HG03159 (cell line): ENCODE results near the gene IL1RAP.
"Not testable (repeated sequence)": the region's sequence is repeated elsewhere in the genome, so short reads cannot be mapped to it uniquely, and the experiment has no call there.

Experiments used
- ATAC-seq: cut with Tn5 transposase; IDR thresholded peaks from one replicate; pipeline ENCODE4 v1.9.1; 2021; ENCODE audit warnings: mild to moderate bottlenecking, moderate library complexity; ENCODE audit not compliant: unreplicated experiment

The IL1RAP gene

DNA sequence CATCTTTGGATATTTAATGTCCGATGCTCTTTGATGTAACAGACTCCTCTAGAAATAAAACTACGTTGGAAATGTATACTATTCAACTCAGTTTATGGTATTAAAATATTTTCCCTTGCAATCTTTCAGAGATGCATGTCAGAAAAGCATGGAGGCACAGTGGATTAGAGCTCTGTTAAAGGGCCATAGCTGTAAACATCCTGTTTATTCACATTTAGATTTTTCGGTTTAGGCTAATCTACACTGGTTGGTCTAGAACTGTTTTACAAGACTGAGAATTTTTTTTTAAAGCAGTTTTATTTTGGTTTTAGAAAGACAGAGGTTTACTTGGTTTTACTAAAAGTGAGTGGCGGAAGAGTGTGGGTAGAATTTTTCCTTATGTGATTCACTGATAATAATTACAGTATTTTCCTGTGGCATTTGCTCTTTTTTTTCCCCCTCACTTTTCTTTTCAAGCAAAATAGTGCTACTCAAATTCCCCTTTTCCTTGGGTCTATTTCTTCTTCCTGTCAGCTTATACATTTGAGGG, 132.1 kb downstream of the IL1RAP start:
- ATAC-seq: no peak

DNA sequence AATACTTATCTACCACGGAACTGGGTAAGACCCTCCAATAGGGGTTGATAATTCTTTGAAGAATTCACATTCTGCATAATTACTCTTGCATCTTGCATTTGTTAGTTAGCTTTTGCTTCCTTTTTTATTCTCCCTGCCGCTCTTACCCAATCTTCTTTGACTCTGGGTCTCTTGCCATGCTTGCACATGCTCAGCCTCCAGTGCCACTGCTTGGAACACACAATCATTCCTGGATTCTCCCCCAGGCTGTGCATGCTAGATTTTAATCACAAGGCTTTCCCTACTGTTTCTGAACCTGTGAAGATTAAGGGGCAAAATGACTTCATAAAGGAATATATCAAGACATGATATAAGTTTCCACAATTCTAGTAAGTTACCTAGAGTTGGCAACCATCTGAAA, 133.1 kb downstream of the IL1RAP start:
- no peak for ATAC-seq

DNA sequence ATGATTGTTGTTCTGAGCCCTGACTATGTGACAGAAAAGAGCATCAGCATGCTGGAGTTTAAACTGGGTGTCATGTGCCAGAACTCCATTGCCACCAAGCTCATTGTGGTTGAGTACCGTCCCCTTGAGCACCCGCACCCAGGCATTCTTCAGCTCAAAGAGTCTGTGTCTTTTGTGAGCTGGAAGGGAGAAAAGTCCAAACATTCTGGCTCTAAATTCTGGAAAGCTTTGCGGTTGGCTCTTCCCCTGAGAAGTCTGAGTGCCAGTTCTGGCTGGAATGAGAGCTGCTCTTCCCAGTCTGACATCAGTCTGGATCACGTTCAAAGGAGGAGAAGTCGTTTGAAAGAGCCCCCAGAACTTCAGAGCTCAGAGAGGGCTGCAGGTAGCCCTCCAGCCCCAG, 142.0 kb downstream of the IL1RAP start:
- ATAC-seq: no peak

DNA sequence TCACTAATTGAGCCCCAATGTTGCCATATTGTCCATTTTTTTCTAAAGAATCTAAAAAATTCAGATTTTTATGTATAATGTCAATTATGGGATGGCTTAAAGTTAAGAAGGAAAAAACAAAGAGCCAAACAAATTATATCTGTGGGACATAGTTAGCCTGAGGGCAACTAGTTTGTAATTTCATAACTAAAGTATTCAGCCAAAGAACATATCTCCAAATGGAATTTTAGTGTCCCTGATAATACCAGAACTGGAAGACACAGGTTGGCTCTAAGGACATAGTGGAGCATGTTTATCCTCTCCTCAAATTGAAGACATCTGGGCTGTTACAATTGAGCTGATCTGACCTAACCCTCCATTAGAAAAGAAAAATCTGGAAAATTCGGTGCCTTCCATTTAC, 144.2 kb downstream of the IL1RAP start:
- ATAC-seq: no peak

DNA sequence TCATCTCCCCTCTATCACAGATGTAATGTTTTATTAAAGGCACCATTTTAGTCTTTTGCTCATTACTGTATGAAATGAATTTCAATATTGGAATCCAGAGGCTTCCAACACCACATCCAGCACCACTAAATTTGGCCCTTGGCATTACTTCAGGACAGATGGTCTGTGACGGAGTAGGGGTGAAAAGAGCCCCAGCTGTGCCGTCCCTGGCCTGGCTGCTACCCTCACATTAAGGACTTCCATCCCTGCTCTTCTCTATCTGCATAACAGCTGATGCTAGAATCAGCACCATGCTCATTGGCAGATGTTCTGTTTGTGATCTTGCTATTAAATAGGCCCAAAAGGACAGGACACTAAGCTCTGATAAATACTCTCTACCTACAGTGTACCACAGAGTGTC, 152.9 kb downstream of the IL1RAP start:
- no peak for ATAC-seq

DNA sequence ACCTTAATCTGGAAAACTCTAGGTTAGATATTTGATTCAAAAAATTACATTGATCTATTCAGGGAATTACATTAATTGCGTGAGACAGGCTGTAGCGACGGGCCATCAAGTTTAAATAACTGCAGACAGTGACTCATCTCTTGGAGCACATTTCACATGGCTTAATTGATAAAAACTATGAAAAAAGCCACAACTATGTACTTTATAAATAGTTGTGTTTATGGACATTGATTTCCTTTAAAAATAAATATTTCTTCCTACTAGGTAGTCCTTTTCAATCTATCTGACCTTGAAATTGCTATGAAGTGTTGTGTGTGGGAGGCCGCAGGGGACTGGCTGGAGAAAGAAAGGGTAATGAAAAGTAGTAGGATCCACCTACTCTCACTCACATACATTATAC, 157.8 kb downstream of the IL1RAP start:
- no peak for ATAC-seq

DNA sequence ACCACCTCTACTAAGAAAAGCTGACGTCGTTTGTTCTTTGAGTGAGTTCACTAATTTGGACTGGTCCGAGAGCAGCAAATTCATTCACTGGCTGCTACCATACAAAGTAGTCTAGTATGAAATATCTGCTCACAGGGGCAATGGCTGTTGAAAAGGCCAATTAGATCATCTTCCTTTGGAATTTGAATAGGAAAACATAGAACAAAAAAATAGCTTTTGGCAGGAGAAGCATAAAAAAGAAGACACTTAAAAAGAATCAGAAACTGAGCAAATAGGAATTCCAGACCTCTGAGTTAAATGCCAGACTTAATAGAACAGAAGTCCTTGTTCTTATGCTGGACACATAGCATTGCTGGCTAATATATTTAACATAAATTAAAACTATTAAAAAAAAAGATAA, 159.3 kb downstream of the IL1RAP start:
- no peak for ATAC-seq

DNA sequence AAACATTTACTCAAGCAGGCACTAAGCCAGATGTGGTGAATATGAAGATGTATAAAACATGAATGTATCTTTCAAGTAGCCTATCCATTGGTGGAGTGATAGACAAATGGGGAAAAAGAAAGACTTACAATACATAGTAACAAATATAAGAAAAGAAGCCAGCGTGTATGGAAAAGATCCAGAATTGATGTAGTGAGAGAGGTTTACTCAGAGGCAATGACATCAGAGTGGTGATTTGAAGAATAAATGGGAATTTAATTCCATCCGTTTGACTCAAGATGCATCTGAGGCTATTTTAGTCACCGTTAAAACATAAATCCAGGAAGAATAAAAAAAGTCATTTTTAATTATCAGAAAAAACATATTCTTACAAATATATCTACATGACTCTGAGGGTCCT, 162.6 kb downstream of the IL1RAP start:
- no peak for ATAC-seq

DNA sequence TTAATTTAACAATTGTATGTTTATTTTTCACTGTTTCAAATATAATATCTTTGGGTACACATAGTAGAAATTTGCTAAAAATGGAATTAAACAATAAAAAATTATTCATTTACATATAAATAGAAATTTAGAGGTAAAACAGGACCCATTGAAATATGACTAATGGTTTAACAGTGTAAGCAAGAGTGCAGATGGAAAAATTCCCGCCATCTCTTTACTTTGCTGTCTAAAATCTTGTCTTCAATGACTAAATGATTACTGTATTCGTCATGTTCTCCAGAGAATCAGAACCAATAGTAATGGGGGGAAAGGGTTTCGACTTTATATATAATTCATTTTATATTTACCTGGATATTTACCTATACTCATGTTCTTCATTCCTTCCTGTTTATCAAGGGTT, 163.1 kb downstream of the IL1RAP start:
- ATAC-seq: no peak

DNA sequence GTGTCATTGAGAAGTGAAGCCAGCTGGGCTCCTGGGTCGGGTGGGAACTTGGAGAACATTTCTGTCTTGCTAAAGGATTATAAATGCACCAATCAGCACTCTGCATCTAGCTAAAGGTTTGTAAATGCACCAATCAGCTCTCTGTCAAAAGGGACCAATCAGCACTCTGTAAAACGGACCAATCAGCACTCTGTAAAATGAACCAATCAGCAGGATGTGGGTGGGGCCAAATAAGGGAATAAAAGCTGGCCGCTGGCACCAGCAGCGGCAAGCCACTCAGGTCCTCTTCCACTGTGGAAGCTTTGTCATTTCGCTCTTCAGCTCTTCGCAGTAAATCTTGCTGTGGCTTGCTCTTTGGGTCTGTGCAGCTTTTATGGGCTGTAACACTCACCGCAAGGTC, 164.0 kb downstream of the IL1RAP start:
- not testable (repeated sequence) for ATAC-seq

DNA sequence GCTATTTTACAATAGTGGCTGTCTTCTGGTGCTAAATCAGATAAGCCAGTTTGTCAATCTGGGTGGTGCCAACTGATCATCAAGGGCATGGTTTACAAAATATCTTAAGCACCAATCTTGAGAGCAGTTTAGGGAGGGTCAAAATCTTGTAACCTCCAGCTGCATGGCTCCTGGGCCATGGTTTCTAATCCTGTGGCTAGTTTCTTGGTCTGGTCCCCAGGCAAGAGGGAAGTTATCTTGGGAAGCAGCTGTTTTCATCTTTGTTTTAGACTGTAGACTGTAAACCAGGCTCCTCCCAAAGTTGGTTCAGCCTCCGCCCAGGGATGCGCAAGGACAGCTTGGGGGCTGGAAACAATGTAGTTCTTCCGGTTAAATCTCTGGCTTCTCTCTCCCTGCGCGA, 166.8 kb downstream of the IL1RAP start:
- no peak for ATAC-seq

DNA sequence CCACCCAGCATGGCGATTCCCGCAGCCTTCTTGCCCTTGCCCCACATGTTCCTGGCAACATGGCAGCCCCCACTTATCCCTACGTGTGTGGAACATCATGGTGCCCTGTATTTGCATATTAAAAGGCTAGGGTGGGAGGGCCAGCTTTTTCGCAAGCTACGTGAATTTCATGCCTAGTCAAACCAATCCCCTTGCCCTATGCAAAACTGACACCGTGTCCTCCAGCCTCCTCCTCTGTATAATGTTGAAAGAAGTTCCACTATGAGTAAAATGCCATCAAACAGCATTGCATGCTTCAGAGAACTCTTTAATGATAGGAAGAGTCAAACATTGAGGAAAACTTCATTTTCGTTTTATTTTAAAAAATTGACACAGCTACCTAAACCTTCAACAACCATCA, 170.9 kb downstream of the IL1RAP start:
- no peak for ATAC-seq

DNA sequence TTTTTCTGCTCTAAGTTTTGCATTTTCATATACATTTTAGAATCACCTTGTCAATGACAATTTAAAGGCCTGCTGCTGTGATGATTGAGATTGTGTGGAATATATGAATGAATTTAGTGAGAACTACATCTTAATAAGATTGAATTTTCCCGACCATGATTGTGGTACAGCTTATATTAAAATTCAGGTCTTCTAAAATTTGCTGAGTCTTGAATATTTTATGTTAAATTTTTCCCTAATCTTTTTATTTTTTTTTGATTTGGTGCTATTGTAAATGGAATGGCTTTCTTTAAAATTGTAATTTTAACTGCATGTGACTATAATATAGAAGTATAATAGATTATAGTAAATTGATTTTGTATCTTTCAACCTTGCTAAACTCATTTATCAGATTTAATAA, 172.1 kb downstream of the IL1RAP start:
- no peak for ATAC-seq

DNA sequence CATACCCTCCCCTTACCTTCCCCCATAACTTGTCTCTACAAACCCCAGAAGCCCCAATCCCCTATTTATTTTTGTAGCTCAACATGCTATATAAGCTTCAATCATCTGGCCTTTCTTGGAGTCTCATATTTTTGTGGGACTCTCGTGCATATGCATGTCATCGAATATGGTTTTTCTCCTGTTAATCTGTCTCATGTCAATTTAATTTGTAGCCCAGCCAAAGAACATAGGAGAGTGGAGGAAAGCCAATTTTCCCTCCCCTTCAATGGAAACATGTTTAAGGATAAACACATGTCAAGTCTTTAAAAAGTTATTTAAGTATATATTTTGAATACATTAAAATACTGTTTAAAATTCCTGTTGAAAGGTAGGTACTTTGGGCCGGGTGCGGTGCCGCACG, 176.4 kb downstream of the IL1RAP start:
- ATAC-seq: no peak

DNA sequence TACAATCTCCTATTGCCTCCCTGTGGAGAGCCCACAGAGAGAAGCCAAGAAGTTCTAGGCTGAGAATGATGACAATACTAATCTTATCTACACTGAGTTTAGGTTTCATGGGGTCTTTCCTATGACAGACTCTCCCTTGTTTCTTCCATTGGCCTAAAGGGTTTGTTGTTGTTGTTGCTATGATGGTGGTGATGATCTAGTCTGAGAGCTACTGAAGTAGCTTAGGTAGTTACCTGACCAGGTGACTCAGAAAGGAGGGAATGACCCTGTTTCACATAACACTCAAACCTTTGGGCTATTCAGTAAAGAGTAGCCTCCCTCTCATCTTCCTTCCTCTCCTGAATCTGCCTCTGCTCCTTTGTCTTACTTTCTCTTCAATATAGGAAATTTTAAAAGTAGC, 178.4 kb downstream of the IL1RAP start:
- no peak for ATAC-seq

DNA sequence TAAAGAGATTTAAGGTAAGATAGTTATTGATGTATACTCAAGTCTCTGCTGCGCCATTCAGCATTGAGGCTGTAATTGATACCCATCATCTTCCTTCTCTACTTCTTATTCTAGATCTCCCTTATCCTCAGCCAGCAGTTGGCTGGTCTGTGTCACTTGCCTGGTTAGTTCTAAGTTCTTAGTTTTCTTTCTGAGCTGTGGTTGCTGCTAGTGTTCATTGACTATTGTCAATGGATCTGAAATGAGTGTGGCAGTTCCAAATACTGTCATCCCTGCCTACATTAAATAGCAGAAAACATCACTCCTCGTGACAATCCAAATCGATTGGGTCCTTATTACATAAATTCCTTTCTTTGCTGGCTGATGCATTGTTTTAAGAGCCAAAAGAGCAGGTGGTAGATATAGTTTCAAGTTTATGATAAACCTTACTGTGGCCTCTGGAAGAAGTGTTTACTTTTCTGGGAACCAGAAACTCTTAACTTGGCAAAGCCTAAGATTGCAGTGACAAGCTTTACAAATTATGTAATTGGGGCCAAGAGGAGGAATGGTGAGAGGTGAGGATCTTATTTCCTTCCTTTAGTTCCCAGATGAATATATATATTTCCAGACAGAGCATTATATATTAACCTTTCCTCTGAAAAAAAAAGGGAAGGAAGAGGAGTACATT, 180.6 kb downstream of the IL1RAP start:
- ATAC-seq: no peak

DNA sequence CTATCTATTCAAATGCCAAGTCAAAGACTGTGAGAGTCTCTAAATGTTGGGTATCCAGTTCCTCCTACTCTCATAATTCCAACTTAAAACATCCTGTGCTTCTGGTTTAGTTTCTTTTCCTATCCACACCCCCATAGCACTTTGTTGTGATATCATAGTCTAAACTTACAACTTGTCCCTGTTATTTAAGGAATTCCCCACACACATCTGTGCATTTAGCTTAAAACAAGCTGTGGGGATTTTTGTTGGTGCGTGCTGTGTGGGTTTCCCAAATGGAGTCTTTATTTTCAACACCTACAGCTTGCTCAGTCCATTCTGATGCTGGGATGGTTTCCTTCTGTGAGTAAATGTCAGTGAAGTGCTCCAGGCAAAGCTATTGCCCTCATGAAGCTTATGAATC, 181.3 kb downstream of the IL1RAP start:
- no peak for ATAC-seq

DNA sequence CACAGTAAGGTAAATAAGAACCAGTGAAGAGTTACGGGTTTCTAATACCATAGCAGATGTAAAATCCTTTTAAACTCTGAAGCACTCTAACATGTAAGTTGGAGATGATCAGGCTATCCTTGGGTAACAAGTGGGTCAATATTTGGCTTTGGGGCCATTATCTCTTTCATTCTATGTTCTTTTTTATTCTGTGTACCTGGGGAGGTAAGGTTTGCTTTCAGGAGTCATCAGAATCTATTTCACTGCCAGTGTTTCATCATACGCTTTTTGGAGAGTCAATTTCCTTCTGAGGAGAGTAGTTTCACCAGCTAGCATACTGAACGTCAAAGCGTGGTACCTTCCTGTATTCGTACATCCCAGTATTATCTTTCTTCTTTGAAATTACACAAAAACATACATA, 182.1 kb downstream of the IL1RAP start:
- ATAC-seq: no peak

DNA sequence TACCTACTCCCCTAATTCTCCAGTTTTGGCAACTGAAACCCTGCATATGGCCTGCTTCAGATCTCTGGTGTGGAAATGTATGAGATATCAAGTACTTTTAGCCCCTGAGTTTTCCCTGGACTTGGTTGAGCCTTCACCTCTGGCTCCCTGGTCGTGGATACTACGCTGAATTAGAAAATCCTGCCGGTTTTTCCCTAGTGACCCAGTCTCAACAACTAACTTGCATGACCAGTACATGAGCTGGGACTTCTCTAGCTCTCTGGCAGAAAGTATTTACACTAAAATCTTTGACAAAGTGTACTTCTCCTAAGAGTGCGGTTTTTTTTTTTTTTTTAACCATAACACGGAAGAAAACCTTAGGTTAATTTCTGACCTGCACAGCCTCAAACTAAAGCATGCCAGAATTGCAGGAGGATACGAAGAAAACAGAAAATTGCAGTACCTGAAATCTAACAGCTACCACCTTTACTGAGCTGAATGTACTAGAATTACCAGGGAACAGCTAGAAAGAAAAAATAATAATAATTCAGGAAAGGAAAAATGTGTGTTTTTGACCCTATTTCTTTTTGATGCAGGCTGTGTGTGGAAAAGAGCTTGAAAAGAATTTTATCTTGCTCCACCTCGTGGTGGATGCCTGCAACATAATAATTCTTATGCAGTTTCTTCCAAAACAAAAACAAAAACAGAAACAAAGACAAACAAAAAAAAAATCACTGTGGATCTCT, 183.1 kb downstream of the IL1RAP start:
- no peak for ATAC-seq

DNA sequence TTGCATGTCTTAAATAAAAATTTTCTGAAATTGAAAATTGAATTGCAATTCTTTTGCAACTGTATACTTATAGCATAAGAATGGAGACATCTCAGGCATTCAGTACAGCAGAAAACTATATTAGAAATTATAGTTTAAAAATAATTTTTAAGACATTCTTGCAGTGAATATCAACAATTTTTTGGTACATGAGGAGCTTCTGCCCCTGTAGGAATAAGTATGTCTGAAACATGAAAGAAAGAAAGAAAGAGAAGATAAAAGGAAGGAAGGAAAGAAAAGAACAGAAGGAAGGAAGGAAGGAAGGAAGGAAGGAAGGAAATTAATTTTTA, 183.6 kb downstream of the IL1RAP start:
- ATAC-seq: no peak

DNA sequence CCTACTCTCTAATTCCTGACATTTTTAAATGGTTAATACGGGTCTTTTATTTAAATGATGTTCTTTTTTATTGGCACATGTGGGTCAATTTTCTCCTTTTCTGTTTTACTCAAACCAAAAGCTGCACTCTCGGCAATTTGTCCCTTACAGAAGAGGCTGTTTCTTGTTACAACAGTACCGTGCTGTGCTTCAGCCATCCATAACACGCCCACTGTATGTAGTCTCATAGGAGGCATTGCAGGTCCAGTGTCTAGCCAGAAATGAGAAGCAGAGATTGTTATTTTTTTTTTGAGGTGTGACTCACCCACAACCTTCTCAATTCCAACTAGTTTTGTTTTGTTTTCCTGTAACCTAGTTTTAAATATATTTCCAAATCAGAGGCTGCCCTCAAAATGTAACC, 184.0 kb downstream of the IL1RAP start:
- no peak for ATAC-seq

DNA sequence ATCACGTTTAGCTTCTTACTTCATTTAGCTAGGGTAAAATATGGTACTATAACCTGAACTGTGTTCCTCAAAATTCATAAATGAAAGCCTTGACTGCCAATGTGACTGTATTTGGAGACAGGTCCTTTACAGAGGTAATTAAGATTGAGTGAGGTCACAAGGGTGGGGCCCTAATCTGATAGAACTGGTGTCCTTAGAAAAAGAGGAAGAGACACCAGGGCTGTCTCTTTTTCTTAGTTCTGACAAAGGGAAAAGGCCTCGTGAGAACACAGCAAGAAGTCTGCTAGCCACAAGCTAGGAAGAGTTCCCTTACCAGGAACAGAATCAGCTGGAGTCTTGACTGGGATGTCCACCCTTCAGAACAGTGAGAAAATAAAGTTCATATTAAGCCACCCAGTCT, 185.9 kb downstream of the IL1RAP start:
- ATAC-seq: no peak

DNA sequence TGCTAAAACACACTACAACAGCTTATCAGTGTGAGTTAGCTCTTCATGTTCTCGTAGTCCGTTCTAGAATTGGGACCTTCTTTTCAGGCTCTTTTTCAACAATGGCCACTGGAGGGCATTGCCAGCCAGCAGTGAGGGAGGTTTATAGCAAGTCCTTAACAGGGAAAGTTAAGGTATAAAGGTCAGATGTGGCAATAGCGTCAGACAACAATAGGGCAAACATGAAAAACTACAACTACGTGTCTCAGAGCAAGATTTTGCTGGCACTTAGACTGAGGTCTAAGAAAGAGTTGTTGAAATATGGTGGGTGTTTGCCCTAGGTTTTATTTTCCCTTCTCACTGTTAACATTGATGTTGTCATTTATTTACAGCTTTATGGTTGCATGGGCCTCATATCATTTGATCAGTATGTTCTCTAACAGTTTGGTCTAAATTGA, 187.2 kb downstream of the IL1RAP start:
- no peak for ATAC-seq
